ENCODE results near the gene MSH5.
A peak's percentile ranks its signal among the peaks of the same experiment; 100 is the strongest.

MSH5 gene

DNA sequence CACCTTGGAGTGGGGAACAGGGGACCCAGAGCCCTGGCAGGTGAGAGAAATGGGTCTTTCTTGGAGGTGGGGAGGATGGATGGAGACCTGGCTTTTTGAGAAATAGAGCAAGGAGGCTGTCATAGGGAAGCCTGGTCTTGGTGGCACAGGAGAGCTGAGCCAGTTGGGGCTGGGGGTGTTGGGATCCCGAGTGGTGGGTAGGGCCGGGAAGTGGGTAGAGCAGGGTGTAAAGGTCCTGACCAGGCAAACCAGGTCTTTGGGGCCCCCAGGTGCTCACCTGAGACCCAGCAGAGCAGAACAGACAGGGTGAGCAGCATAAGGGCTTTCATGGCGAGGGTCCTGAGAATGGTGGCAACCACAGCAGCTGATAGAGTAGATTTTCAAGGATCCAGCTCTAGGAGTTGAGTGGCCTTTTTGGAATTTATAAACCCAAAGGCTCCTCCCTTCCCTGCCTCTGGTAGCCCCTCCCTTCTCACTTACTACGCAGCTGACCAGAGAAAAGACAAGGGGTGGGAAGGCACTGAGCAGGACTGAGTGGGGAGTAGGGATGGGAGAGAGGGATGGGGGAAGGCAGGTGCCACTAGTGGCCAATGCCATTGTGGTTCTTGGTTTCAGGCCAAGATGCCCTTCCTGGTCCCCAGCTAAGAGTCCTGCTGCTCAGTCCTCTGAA, 18.3 kb upstream of the MSH5 start, which contains the start of gene LY6G6C:
LY6G6C (minus strand) TSS at position 396 of the 670 bp plus-strand sequence; CDS start at position 329, 67 bp downstream.
- ATAC-seq (no peak), DNase-seq (ENCODE audit: low spot score in 2 of 2) (no peak)
- Mint-ChIP-seq H3K9me3 (no peaks in the 10 kb centered on the region), H3K36me3 (peaks cover 8% of the 10 kb centered on the region), H3K4me3 (no peak within 1 kb of the TSS), H3K27ac (no peak within 1 kb of the TSS), H3K4me1 (peaks cover 16% of the 10 kb centered on the region)

DNA sequence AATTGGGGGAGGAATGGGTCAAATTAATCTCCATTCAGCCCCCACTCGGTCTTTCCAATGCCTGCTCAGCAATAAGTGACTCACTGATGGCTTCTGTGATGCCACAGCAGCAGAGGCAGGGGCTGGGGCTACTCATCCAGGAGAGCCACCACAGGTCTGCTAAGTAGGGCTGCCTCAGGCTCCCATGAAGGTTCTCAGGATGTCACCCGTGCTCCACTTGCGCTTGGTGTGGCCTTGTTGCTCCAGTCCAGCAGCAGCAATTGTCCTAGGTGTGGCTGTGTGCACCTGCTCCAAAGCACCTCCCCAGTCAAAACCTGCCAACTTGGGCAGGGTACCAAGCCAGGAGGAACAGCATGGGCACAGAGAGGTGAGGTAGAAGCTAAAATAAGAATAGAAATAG, 17.6 kb upstream of the MSH5 start:
- no peak for ATAC-seq

DNA sequence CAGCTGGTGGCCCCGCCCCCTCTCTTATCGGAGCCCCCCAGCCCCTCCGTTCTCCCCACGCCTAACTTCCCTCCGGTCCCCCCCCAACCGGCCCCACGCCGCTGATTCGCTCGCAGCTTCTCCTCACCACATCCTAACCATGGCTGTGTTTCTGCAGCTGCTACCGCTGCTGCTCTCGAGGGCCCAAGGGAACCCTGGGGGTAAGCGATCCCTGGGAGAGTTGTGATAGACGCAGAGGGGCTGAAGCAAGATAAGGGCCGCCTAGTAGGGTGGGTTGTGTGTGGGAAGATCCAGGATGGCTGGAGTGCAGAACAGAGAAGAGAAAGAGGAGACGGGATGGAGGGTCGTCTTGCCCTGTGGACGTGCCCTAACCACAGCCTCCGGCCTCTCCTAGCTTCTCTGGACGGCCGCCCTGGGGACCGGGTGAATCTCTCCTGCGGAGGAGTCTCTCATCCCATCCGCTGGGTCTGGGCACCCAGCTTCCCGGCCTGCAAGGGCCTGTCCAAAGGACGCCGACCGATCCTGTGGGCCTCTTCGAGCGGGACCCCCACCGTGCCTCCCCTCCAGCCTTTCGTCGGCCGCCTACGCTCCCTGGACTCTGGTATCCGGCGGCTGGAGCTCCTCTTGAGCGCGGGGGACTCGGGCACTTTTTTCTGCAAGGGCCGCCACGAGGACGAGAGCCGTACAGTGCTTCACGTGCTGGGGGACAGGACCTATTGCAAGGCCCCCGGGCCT, 16.4 kb upstream of the MSH5 start, which contains the start of gene MPIG6B:
MPIG6B (plus strand) TSS at position 129 of the 735 bp plus-strand sequence; CDS start at position 140, 11 bp downstream.
- ATAC-seq (no peak), DNase-seq (ENCODE audit: low spot score in 2 of 2) (no peak)
- H3K4me1 Mint-ChIP-seq: peaks cover 33% of the 10 kb centered on the region
- H3K9me3 Mint-ChIP-seq: no peaks in the 10 kb centered on the region
- peak within 1 kb of the TSS; percentile 42 for H3K27ac Mint-ChIP-seq
- peaks cover 9% of the 10 kb centered on the region for H3K36me3 Mint-ChIP-seq
- no peak within 1 kb of the TSS for H3K4me3 Mint-ChIP-seq

More for the DNA sequence above, 17.6 kb upstream of the MSH5 start:
- Mint-ChIP-seq H3K36me3 (peaks cover 8% of the 10 kb centered on the region), H3K4me1 (peaks cover 23% of the 10 kb centered on the region), H3K4me3 (no peak overlapping the region), H3K9me3 (no peaks in the 10 kb centered on the region), H3K27ac (no peak overlapping the region)
- no peak for DNase-seq (ENCODE audit: low spot score in 2 of 2)

DNA sequence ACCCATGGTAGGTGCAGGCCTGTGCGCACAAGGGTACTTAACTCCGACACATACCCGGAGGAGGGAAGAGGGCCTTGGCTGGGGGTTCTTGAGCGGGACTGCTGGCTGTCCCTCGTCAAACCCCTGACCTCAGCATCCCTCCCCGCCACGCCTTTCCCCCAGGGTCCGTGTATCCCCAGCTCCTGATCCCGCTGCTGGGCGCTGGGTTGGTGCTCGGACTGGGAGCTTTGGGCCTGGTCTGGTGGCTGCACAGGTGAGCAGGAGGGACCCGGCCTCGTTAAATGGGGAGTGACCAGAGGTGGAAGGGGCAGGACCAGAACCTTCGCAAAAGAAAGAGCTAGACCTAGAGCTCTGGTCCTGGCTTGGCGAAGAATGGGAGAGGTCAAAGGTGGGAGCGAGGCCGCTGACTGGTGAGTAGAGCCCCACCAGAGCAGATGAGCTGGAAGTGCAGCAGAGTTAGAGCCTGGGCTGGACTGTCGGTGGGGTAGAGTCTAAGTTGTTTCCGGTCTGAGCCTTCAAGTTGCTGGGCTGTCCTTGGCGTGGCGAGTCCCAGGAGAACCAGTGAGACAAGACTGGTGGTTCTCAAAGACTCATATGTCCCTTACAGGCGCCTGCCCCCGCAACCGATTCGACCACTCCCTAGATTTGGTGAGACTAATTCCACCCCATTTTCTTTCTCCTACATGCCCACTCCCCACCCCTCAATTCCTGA, 15.7 kb upstream of the MSH5 start:
- Mint-ChIP-seq H3K4me3 (no peak overlapping the region), H3K4me1 (peaks cover 40% of the 10 kb centered on the region), H3K36me3 (peaks cover 17% of the 10 kb centered on the region), H3K9me3 (no peaks in the 10 kb centered on the region), H3K27ac (peak overlapping the region; percentile 42)
- ATAC-seq: no peak
- no peak for DNase-seq (ENCODE audit: low spot score in 2 of 2)

DNA sequence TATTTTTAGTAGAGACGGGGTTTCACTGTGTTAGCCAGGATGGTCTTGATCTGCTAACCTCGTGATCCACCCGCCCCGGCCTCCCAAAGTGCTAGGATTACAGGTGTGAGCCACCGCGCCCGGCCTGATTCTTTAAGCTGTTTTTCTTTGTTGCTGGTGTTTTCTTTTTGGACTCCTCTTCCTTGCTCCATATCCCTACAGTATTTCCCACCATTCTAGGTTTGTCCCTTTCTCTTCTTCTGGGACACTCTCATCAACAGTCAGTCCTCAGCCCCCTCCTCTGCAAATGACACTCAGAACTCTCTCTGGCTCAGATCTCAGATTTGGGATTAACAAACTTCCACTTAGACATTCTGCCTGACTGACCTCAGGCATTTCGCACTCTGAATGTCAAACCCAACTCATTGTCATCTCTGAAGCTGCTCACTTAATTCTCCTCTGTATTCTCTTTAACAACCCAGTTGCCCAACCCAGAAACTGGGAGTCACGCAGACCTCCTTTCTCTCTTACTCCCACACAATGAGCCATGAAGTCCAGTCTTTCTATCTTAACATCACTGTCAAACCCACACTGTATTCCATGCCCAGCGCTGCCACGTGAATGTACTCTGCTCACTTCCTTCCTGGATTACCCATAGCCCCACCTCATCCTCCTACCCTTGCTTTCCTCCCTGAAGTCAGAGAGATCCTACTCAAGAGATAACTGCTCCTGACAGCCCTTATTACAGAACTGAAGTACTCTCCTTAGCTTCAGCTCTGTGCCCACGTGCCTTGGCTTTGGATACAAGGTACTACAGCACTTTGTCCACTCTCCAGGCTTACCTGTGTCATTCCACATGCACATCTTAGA, 14.1 kb upstream of the MSH5 start:
- no peak overlapping the region for H3K4me3 Mint-ChIP-seq
- no peaks in the 10 kb centered on the region for H3K9me3 Mint-ChIP-seq
- ATAC-seq: no peak
- H3K27ac Mint-ChIP-seq: peak overlapping the region; percentile 91
- peaks cover 33% of the 10 kb centered on the region for H3K36me3 Mint-ChIP-seq
- no peak for DNase-seq (ENCODE audit: low spot score in 2 of 2)
- H3K4me1 Mint-ChIP-seq: peaks cover 56% of the 10 kb centered on the region

DNA sequence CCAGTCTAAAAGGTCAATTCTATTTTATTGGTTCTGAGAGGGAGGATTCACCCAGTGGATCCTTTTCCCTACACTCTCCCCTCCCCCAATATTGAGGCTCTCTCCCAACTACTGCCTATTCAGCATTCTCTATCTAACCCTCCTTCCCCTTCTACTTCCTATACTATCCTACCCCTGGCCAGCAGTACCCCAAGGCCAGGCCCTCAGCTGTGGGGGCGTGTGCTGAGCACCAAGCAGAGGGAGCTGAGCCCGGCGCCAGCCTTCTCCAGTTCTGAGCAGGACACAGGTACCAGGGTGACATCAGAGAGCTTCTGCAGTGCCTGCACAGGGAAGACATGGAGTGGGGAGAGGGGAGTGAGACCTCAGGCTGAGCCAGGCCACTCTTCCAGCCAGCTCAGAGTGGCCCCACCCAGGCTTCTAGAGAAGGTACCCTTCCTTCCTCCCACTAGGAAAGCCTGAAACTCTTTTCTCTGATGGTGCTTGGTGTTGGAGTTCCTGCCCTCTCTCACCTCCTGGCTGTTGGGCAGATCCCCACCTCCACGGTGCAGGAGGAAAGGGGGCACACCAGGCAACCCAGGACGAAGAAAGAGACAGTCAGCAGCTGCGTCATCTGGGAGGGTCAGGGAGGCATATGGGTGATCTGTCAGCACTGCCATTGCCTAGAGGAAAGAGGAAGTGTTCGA, 12.6 kb upstream of the MSH5 start:
- peaks cover 47% of the 10 kb centered on the region for H3K36me3 Mint-ChIP-seq
- ATAC-seq (peak; percentile 19), DNase-seq (ENCODE audit: low spot score in 2 of 2) (no peak)
- peak overlapping the region; percentile 91 for H3K27ac Mint-ChIP-seq
- H3K4me1 Mint-ChIP-seq: peaks cover 60% of the 10 kb centered on the region
- peak overlapping the region; percentile 87 for H3K4me3 Mint-ChIP-seq
- no peaks in the 10 kb centered on the region for H3K9me3 Mint-ChIP-seq

DNA sequence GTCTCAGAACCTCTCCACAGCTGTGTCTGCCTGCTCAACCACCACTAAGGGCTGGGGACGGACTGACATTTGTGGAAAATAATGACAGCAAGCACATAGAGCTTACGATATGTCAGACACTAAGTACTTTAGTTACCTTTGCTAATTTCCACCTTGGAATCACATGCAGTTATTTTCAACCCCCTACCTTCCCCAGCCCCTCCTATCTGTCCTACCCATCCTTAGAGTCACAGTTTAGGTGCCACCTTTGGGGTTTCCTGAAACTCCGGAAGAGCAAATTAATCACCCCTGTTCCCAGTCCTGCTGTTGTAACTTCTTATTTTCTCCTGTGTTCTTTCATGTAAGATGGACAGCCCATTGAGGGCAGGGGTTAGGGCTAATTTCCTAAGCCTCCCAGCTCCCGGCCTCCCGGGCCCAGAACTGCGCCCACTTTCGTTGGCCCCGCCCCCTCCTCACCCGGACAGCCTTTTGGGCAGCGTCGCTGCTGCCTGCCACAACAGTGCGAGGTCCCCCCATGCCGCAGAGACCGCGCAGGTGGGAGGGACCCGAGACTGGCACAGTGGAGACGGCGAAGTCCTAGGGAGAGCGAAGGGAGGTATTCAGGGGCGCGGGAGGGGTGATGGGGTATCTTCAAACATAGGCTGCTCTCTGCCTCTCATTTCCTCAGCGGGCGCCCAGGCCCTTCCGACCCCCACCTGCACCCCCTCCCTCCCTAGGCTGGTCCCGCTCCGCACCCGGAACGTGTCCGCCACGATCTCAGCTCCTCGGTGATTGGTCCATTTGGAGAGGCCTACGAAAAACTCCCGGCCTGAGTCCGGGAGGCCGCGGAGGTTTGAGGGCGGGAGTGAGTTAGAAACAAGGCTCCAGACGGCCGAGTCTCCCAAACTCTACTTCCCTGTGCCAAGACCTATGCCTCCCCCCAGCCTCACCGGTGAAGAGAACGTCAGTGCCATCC, 11.8 kb upstream of the MSH5 start:
- Mint-ChIP-seq H3K36me3 (peaks cover 55% of the 10 kb centered on the region), H3K4me1 (peaks cover 61% of the 10 kb centered on the region), H3K27ac (peak overlapping the region; percentile 91), H3K4me3 (peak overlapping the region; percentile 87), H3K9me3 (no peaks in the 10 kb centered on the region)
- DNase-seq (ENCODE audit: low spot score in 2 of 2): no peak
- ATAC-seq: no peak

DNA sequence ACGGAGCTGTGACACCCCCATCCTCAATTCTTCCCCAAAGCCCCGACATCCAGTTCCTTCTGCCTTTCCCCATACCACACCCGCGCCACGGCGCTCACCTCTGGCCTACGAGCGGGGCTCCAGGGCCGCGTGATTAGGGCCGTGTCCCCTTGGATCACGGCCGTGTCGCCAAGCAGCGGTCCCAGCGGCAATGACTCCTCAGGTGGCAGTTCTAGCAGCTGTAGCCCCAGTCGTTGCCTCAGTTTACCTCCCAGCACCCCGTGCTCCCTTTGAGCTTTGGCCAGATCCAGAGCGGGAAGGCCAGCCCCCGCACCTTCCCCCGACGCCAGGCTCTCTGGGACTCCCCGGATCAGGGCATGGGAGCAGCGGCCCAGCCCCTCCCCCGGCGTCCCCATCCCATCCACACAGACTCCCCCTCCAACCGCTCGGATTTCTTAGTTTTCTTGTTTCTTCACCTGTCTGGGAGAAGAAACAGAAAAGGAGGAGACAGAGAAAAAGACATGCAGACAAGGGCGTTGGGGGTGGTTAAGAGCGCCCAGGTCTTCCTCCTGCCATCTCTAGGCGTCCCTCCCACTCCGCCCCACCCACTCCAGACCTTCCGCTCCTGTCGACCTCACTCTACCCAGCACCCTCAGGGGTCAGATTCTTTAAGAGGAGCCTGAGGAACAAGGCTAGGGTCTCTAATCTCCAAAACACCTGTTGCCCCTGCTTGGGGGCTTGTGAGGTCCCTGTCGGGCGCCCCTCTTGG, 10.9 kb upstream of the MSH5 start, which contains the start of gene DDAH2:
DDAH2 (minus strand) TSS at position 533 of the 748 bp plus-strand sequence; CDS start at position 395, 138 bp downstream.
- Mint-ChIP-seq H3K36me3 (peaks cover 57% of the 10 kb centered on the region), H3K27ac (peak within 1 kb of the TSS; percentile 91), H3K4me1 (peaks cover 67% of the 10 kb centered on the region), H3K9me3 (no peaks in the 10 kb centered on the region), H3K4me3 (peak within 1 kb of the TSS; percentile 87)
- ATAC-seq: peak; percentile 43
- DNase-seq (ENCODE audit: low spot score in 2 of 2): no peak

DNA sequence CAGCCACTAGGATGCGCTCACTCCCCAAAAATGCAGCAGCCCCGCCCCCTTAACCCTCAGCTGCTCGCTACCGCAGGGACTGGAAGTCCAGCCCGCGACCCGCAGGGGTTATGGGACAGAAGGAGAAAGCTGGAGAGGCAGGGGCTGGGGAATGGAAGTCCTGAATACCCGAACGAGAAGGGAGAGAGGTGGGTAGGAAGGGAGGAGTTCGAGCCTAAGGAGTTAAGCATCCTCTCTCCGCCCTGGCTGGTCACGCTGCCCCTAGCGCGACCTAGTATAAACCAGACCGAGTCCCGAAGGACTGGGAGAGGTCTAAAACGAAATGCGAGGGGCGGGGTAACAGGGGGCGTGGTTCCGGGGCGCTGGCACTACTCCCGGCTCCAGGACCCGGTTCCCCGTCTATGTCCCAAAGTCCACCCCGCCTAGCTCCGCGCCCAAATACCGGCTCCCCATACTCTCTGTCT, 10.3 kb upstream of the MSH5 start:
- Mint-ChIP-seq H3K4me3 (peak overlapping the region; percentile 87), H3K9me3 (no peaks in the 10 kb centered on the region), H3K36me3 (peaks cover 63% of the 10 kb centered on the region), H3K4me1 (peaks cover 71% of the 10 kb centered on the region), H3K27ac (peak overlapping the region; percentile 91)
- DNase-seq (ENCODE audit: low spot score in 2 of 2) (peak; percentile 67 to 91), ATAC-seq (peak; percentile 81)

DNA sequence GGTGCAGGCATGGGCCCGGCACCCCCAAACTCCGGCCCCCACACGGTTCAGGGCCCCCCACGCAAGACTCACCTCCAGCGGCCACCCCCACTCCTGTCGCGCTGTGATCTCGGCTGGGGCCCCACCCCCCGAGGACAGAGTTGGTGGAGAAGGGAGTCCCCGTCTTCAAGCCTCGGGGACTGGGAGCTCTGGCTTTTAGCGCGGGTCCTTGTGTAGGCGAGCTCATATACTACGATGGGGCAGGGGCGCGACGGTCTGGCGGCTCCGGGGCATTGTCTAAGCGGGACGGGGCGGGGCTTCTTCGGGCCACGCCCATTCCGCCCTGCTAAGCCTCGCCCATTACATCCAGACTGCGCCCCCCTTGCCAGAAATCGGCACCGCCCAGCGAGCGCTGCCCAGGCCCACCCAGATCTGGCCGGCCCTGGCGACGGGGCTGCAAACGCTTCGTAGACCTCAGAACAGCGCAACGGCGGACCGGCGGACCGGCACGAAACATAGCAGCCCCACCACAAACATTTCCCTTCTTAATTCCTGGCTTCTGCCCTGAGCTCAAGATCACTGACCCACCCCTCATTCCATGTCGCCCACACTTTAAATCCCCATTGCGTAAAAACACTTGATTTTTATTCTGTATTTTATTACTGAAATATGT, 9.7 kb upstream of the MSH5 start:
- peak; percentile 68 for ATAC-seq
- Mint-ChIP-seq H3K27ac (peak overlapping the region; percentile 91), H3K36me3 (peaks cover 69% of the 10 kb centered on the region), H3K9me3 (no peaks in the 10 kb centered on the region), H3K4me1 (peaks cover 74% of the 10 kb centered on the region), H3K4me3 (peak overlapping the region; percentile 87)
- peak; percentile 64 to 89 for DNase-seq (ENCODE audit: low spot score in 2 of 2)

DNA sequence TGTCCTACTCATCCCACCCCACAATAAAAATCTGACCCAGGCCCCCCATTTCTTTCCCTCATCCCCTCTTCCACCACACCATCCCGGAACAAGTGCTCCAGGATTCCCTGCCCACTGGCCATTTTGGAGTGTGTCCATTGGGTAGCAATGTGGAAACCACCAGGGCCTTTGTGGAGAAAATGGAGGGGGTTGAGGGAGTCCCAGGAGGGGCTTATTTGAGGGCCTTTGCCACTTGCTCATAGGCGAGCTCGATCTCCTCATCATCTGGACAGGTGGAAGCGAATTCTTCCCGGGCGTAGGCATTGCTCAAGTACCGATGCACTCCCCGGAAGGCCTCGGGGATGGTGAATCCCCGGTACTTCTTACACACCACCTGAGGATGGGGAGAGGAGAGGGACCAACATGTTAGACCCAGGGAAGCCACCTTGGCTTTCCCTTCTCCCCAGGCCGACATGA, 9.1 kb upstream of the MSH5 start:
- ATAC-seq (no peak), DNase-seq (ENCODE audit: low spot score in 2 of 2) (no peak)
- Mint-ChIP-seq H3K9me3 (no peaks in the 10 kb centered on the region), H3K4me3 (peak overlapping the region; percentile 87), H3K4me1 (peaks cover 71% of the 10 kb centered on the region), H3K36me3 (peaks cover 74% of the 10 kb centered on the region), H3K27ac (peak overlapping the region; percentile 91)

DNA sequence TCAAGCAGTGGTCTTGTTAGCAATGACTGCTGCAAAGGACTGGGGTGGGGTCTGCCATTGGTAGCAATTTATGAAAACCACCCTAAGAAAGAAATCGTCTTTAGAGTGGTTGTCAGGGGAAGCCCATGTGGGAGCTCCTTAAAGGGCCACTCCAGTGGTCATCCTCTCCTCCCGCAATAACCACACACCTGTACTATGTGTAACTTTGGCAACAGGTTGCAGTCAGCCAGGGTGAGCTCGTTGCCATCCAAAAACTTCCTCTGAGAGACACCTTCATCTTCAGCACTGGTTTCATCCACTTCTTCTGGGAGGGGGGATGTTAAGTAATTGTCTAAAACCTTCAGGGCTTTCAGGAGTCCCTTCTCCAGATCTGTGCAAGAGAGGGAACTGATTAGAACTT, 7.8 kb upstream of the MSH5 start:
- H3K4me3 Mint-ChIP-seq: no peak overlapping the region
- ATAC-seq: no peak
- no peaks in the 10 kb centered on the region for H3K9me3 Mint-ChIP-seq
- H3K27ac Mint-ChIP-seq: no peak overlapping the region
- peaks cover 64% of the 10 kb centered on the region for H3K4me1 Mint-ChIP-seq
- peaks cover 82% of the 10 kb centered on the region for H3K36me3 Mint-ChIP-seq
- DNase-seq (ENCODE audit: low spot score in 2 of 2): no peak

Data from stimulated activated effector memory CD8-positive, alpha-beta T cell treated with anti-CD3 and anti-CD28 coated beads, Interleukin-12 subunit alpha, Interleukin-12 subunit beta, amount 100 ng/mL, for 72 hours (primary cell).